SU-DHL-6 (cell line): ENCODE data around the gene KCNQ4.

Experiments used
- CTCF ChIP-seq: fragments of 200-600 bp; sonication (generic); IDR thresholded peaks from one replicate; pipeline ENCODE4 v1.5.1; 2017; ENCODE audit warnings: antibody characterized with exemption, mild to moderate bottlenecking, low read length, moderate library complexity; ENCODE audit not compliant: insufficient read depth, poor library complexity, severe bottlenecking
- EZH2phosphoT487 ChIP-seq: fragments of 200-600 bp; sonication (generic), shearing (Covaris generic); conservative IDR thresholded peaks from 2 replicates; pipeline ENCODE4 v1.6.1; 2018; ENCODE audit warnings: mild to moderate bottlenecking, antibody characterized with exemption, low read length, moderate library complexity, mixed read lengths

- TF ChIP-seq CTCF (no peak), EZH2phosphoT487 (no peak)
Observed at GRCh38 chr1:40786995-40787705, 3.6 kb downstream of the KCNQ4 start.
